IMR-90 (cell line): ENCODE measurements around the gene ARL6IP5. TPM values are rescaled to one million over a fixed set of nuclear protein-coding genes. Genes with fewer than 3 reads are reported as not detected.

Experiments
- ATAC-seq: fragments of 200-7000 bp; cut with Tn5 transposase; 2 replicates; pipeline ENCODE4 v1.9.1; 2020; ENCODE audit warnings: low read depth, mild to moderate bottlenecking, moderate library complexity
- BruUV-seq: library from RNA; stranded (reverse); fragments of 400-500 nt; replicated peaks from 2 replicates; lab custom pipeline; 2021; lab: Mats Ljungman, UMichigan
- CTCF ChIA-PET: fragments of 300-600 bp; formaldehyde crosslinking; extraction: SDS; loops from one replicate; lab custom pipeline; 2021; ENCODE audit warnings: antibody characterized with exemption; lab: Yijun Ruan, JAX
- POLR2A ChIA-PET: fragments of 300-600 bp; sonication (Branson Sonifier 250); formaldehyde crosslinking; loops from one replicate; lab custom pipeline; 2022; ENCODE audit warnings: antibody characterized with exemption; ENCODE audit not compliant: unreplicated experiment; lab: Charles Lee
- DNase-seq: peaks from one replicate; pipeline ENCODE4 v3.0.0; 2013
- H2AFZ ChIP-seq: replicated peaks from 2 replicates; pipeline ENCODE3; 2013; ENCODE audit warnings: low read length, mild to moderate bottlenecking; ENCODE audit not compliant: poor library complexity
- H2AK5ac ChIP-seq: 2 replicates; pipeline ENCODE4 v1.6.1; 2013; ENCODE audit warnings: low read depth, low read length, inconsistent platforms
- H2AK9ac ChIP-seq: replicated peaks from 2 replicates; pipeline ENCODE3; 2013; ENCODE audit warnings: mild to moderate bottlenecking, low read depth, low read length, moderate library complexity; ENCODE audit not compliant: poor library complexity
- H2BK120ac ChIP-seq: 2 replicates; pipeline ENCODE4 v1.6.1; 2013; ENCODE audit warnings: low read depth, low read length, inconsistent platforms
- H2BK15ac ChIP-seq: 3 replicates; pipeline ENCODE4 v1.6.1; 2013; ENCODE audit warnings: low read depth, low read length, inconsistent platforms
- H2BK20ac ChIP-seq: 2 replicates; pipeline ENCODE4 v1.6.1; 2013; ENCODE audit warnings: low read depth, mild to moderate bottlenecking, inconsistent platforms, low read length, moderate library complexity
- H2BK5ac ChIP-seq: 2 replicates; pipeline ENCODE4 v1.6.1; 2013; ENCODE audit warnings: mild to moderate bottlenecking, low read depth, low read length, inconsistent platforms; ENCODE audit not compliant: poor library complexity, severe bottlenecking
- H3K14ac ChIP-seq: replicated peaks from 2 replicates; pipeline ENCODE4 v1.6.1; 2013; ENCODE audit warnings: low read depth, low read length, inconsistent platforms
- H3K18ac ChIP-seq: 2 replicates; pipeline ENCODE4 v1.6.1; 2013; ENCODE audit warnings: low read depth, low read length, control low read depth
- H3K23ac ChIP-seq: 2 replicates; pipeline ENCODE4 v1.6.1; 2013; ENCODE audit warnings: low read depth, low read length, inconsistent platforms
- H3K27ac ChIP-seq: 2 replicates; pipeline ENCODE4 v1.5.1; 2013; ENCODE audit warnings: mild to moderate bottlenecking, control low read depth, low read length; ENCODE audit not compliant: insufficient read depth
- H3K27me3 ChIP-seq: 2 replicates; pipeline ENCODE4 v1.6.1; 2013; ENCODE audit warnings: low read length; ENCODE audit not compliant: control insufficient read depth, insufficient read depth
- H3K36me3 ChIP-seq: 2 replicates; pipeline ENCODE4 v1.6.1; 2013; ENCODE audit warnings: low read length, mixed read lengths; ENCODE audit not compliant: control insufficient read depth, insufficient read depth
- H3K4ac ChIP-seq: 2 replicates; pipeline ENCODE4 v1.6.1; 2013; ENCODE audit warnings: low read depth, low read length, inconsistent platforms
- H3K4me1 ChIP-seq: 2 replicates; pipeline ENCODE4 v1.6.1; 2013; ENCODE audit warnings: low read length, mixed read lengths; ENCODE audit not compliant: control insufficient read depth, insufficient read depth
- H3K4me2 ChIP-seq: 2 replicates; pipeline ENCODE4 v1.6.1; 2013; ENCODE audit warnings: low read depth, mild to moderate bottlenecking, control low read depth, low read length, moderate library complexity
- H3K4me3 ChIP-seq: 2 replicates; pipeline ENCODE4 v1.5.1; 2013; ENCODE audit warnings: low read depth, mild to moderate bottlenecking, control low read depth, low read length, moderate library complexity; ENCODE audit not compliant: insufficient read depth
- H3K56ac ChIP-seq: 2 replicates; pipeline ENCODE4 v1.6.1; 2013; ENCODE audit warnings: low read length, inconsistent platforms; ENCODE audit not compliant: insufficient read depth; ENCODE audit errors: extremely low read depth
- H3K79me1 ChIP-seq, 2 experiments: 2 replicates each; pipeline ENCODE4 v1.6.1; 2013; ENCODE audit warnings: low read length in 2 of 2, inconsistent platforms in 1 of 2, low read depth in 1 of 2
- H3K9ac ChIP-seq: 2 replicates; pipeline ENCODE4 v1.6.1; 2013; ENCODE audit warnings: low read depth, low read length, control low read depth
- H3K9me1 ChIP-seq: 2 replicates; pipeline ENCODE4 v1.6.1; 2013; ENCODE audit warnings: low read length, inconsistent platforms; ENCODE audit not compliant: insufficient read depth
- H3K9me3 ChIP-seq: 2 replicates; pipeline ENCODE4 v1.6.1; 2013; ENCODE audit warnings: low read length; ENCODE audit not compliant: control insufficient read depth, insufficient read depth
- H4K20me1 ChIP-seq: 2 replicates; pipeline ENCODE4 v1.6.1; 2013; ENCODE audit warnings: low read length, inconsistent platforms; ENCODE audit not compliant: insufficient read depth
- H4K5ac ChIP-seq: 2 replicates; pipeline ENCODE4 v1.6.1; 2013; ENCODE audit warnings: mild to moderate bottlenecking, low read depth, low read length, control low read depth
- H4K8ac ChIP-seq, 2 experiments: 2 replicates each; pipeline ENCODE4 v1.6.1; 2013; ENCODE audit warnings: low read depth in 2 of 2, low read length in 2 of 2, control low read depth in 1 of 2, inconsistent platforms in 1 of 2
- H4K91ac ChIP-seq: 2 replicates; pipeline ENCODE4 v1.6.1; 2013; ENCODE audit warnings: low read depth, low read length, inconsistent platforms; ENCODE audit not compliant: insufficient read depth
- BHLHE40 ChIP-seq: fragments of 150-350 bp; IDR thresholded peaks from 2 replicates; pipeline ENCODE4 v1.6.1; 2016; ENCODE audit warnings: mild to moderate bottlenecking, low read depth, low read length
- FOS ChIP-seq: fragments of 150-350 bp; IDR thresholded peaks from 2 replicates; pipeline ENCODE4 v1.6.1; 2016; ENCODE audit warnings: low read depth, low read length
- MAZ ChIP-seq: IDR thresholded peaks from 2 replicates; pipeline ENCODE4 v1.6.1; 2012; ENCODE audit warnings: low read depth, mild to moderate bottlenecking, low read length, improper control_type of control experiment, moderate library complexity, borderline replicate concordance
- MXI1 ChIP-seq: IDR thresholded peaks from 2 replicates; pipeline ENCODE4 v1.6.1; 2012; ENCODE audit warnings: low read depth, mild to moderate bottlenecking, low read length, moderate library complexity, borderline replicate concordance
- NFE2L2 ChIP-seq: fragments of 150-350 bp; IDR thresholded peaks from 2 replicates; pipeline ENCODE4 v1.6.1; 2016; ENCODE audit warnings: low read depth, mild to moderate bottlenecking, low read length
- dilution Hi-C: fragments of 300-500 bp; cut with HindIII; formaldehyde crosslinking; loops from one replicate; pipeline ENCODE4 v1.14.3; 2018; ENCODE audit warnings: low sequenced_read_pairs; ENCODE audit not compliant: unreplicated experiment
- in situ Hi-C: fragments of 300-500 bp; cut with MboI; formaldehyde crosslinking; loops from 3 replicates; pipeline ENCODE4 v1.14.3; 2019; ENCODE audit warnings: low sequenced_read_pairs, inconsistent platforms, mixed read lengths
- intact Hi-C: fragments of 100-400 bp; cut with micrococcal nuclease; formaldehyde crosslinking; loops from 2 replicates; pipeline ENCODE4 v1.10.0; 2022
- polyA plus RNA-seq, 3 experiments: library from polyadenylated mRNA; depleted of rRNA; stranded (reverse); fragments of >200 nt; gene quantifications; 2 replicates each; pipeline ENCODE4 v1.2.3, GENCODE V29; 2012; ENCODE audit warnings: low replicate concordance in 1 of 3
- total RNA-seq: library from RNA; depleted of rRNA; stranded (reverse); fragments of >200 nt; gene quantifications from 2 replicates; pipeline ENCODE4 v1.2.3, GENCODE V29; 2012

ARL6IP5 gene
- total and polyA plus RNA-seq, 2 of the 4 experiments (the other 2 are of a cell fraction) = 76.4 to 98.8 TPM

GRCh38 chr3:69059688-69060087 lies 25.0 kb upstream of the ARL6IP5 start:
- no peak overlapping the region for H3K14ac ChIP-seq
- no peaks in the 10 kb centered on the region for H3K9me3 ChIP-seq
- ChIA-PET POLR2A (interaction anchor here (0.5 kb wide), 1 partner anchor 32 kb away, joined by 4 read pairs; no protein-coding TSS in a partner anchor), CTCF (interaction anchor here (0.7 kb wide), 1 partner anchor 33 kb away, joined by 3 read pairs; no protein-coding TSS in a partner anchor)
- no peak overlapping the region for H3K18ac ChIP-seq
- no peak overlapping the region for H2AK9ac ChIP-seq
- no peak overlapping the region for H2BK15ac ChIP-seq
- DNase-seq (no peak), ATAC-seq (no peak)
- H3K27ac ChIP-seq = no peak overlapping the region
- TF ChIP-seq MXI1 = no peak
- no peak for TF ChIP-seq NFE2L2
- no peak for TF ChIP-seq BHLHE40
- TF ChIP-seq FOS = no peak
- no peak for TF ChIP-seq MAZ
- intact Hi-C loops (no loop called here), in situ Hi-C loops (no loop called here), dilution Hi-C loops (no loop called here)
- no peak overlapping the region for H3K9ac ChIP-seq
- no peak overlapping the region for H3K56ac ChIP-seq
- peaks cover 28% of the 10 kb centered on the region for H3K36me3 ChIP-seq
- no peak overlapping the region for H3K4ac ChIP-seq
- no peak overlapping the region for H4K8ac ChIP-seq
- no peaks in the 10 kb centered on the region for H4K20me1 ChIP-seq
- no peak overlapping the region for H2BK5ac ChIP-seq
- H2BK20ac ChIP-seq = no peak overlapping the region
- H3K4me1 ChIP-seq = no peaks in the 10 kb centered on the region
- H3K23ac ChIP-seq = no peak overlapping the region
- H2AFZ ChIP-seq = no peak overlapping the region
- no peak overlapping the region for H3K4me3 ChIP-seq
- H4K91ac ChIP-seq = no peak overlapping the region
- BruUV-seq = no TSS peak
- no peaks in the 10 kb centered on the region for H3K9me1 ChIP-seq
- H4K5ac ChIP-seq = no peak overlapping the region
- no peak overlapping the region for H3K4me2 ChIP-seq
- H2AK5ac ChIP-seq = no peak overlapping the region
- no peak overlapping the region for H2BK120ac ChIP-seq
- peaks cover 0 to 11% of the 10 kb centered on the region in 2 experiments; a peak in 2 of 4 replicates for H3K79me1 ChIP-seq
- H3K27me3 ChIP-seq = no peaks in the 10 kb centered on the region
